ENCODE data around the gene EXOC2. TPM values are rescaled to one million over a fixed set of nuclear protein-coding genes. Genes with fewer than 3 reads are reported as not detected.

Gene EXOC2
- total RNA-seq, 2 donors from 2014 or later, result 12.9 to 16.1 TPM

DNA sequence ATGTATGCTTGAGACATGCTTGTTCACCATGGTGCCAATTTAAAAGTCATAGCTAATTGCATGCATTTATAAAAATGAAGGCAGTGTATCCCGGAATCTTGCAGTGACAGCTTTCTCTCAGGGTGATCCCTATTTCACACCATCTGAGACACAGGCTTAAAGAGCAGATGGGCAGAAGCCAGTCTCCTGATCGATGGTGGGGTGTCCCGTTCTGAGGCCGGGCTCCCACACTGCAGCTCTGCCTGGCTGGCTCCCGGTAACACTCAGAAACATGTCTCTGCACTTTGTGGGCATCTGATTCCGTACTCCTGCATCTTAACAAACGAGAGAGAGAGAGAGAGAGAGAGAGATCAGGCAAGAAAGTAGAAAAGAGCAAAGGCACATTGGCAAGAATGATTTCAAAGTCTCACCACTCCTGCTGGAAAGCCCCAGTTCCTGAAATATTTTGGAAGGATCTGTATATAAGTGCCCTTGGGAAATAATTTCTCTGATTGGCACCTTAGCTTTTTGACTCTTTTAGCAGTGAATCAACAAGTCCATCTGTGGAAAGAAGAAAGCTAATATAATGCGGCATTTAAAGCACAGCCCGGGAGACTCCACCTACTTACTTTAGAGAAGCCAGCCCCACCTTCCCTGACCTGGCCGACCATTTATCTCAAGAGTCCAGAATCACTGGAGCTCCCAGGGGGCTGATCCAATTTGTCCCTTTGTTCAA lies 36.8 kb upstream of the EXOC2 start:
- TF ChIP-seq, protein P1, sequence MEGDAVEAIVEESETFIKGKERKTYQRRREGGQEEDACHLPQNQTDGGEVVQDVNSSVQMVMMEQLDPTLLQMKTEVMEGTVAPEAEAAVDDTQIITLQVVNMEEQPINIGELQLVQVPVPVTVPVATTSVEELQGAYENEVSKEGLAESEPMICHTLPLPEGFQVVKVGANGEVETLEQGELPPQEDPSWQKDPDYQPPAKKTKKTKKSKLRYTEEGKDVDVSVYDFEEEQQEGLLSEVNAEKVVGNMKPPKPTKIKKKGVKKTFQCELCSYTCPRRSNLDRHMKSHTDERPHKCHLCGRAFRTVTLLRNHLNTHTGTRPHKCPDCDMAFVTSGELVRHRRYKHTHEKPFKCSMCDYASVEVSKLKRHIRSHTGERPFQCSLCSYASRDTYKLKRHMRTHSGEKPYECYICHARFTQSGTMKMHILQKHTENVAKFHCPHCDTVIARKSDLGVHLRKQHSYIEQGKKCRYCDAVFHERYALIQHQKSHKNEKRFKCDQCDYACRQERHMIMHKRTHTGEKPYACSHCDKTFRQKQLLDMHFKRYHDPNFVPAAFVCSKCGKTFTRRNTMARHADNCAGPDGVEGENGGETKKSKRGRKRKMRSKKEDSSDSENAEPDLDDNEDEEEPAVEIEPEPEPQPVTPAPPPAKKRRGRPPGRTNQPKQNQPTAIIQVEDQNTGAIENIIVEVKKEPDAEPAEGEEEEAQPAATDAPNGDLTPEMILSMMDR (IDR thresholded peaks at IDR 0.05), result no peak
- DNase-seq (ENCODE audit: low spot score), result no peak
- no peak overlapping the region for H3K4me3 ChIP-seq
- no peaks in the 10 kb centered on the region for H3K27me3 ChIP-seq
- no peaks in the 10 kb centered on the region for H3K36me3 ChIP-seq
- H3K27ac ChIP-seq, result no peak overlapping the region
- no peaks in the 10 kb centered on the region for H3K4me1 ChIP-seq
- H3K9me3 ChIP-seq, result no peaks in the 10 kb centered on the region

GRCh38 chr6:727856-728255 lies 34.9 kb upstream of the EXOC2 start:
- no peaks in the 10 kb centered on the region for H3K36me3 ChIP-seq
- TF ChIP-seq, protein P1 (IDR thresholded peaks at IDR 0.05), result no peak

GRCh38 chr6:723540-723939 lies 30.6 kb upstream of the EXOC2 start:
- Histone ChIP-seq H3K27ac (no peak overlapping the region), H3K27me3 (no peaks in the 10 kb centered on the region), H3K9me3 (no peaks in the 10 kb centered on the region), H3K4me3 (no peak overlapping the region), H3K36me3 (no peaks in the 10 kb centered on the region), H3K4me1 (no peaks in the 10 kb centered on the region)
- no peak for DNase-seq (ENCODE audit: low spot score)
- TF ChIP-seq, protein P1 (IDR thresholded peaks at IDR 0.05), result no peak

More at GRCh38 chr6:727856-728255, 34.9 kb upstream of the EXOC2 start:
- Histone ChIP-seq H3K27me3 (no peaks in the 10 kb centered on the region), H3K27ac (no peak overlapping the region), H3K9me3 (no peaks in the 10 kb centered on the region), H3K4me1 (no peaks in the 10 kb centered on the region), H3K4me3 (no peak overlapping the region)
- DNase-seq (ENCODE audit: low spot score), result no peak

DNA sequence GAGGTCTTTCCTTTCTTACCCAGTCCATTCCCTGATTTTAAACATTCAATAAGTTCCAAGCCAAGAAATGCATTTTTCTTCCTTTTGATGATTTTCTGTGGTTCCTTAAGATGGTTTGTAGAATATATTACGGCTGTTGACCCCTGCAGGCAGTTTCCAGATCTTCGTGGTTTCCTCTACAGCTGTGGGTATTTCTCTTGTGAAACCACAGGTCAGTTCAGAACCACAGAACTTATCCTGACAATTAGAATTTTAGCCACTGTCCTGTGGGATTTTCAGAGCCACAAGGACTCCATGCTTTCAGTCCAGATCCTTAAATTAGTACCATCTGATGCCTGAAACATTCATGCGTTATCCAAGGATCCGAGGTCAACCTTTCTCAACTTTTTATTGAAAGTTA lies 29.7 kb upstream of the EXOC2 start:
- Histone ChIP-seq H3K27ac (no peak overlapping the region), H3K4me1 (no peaks in the 10 kb centered on the region), H3K27me3 (no peaks in the 10 kb centered on the region), H3K9me3 (no peaks in the 10 kb centered on the region), H3K36me3 (no peaks in the 10 kb centered on the region), H3K4me3 (no peak overlapping the region)
- TF ChIP-seq, protein P1 (IDR thresholded peaks at IDR 0.05), result no peak
- DNase-seq (ENCODE audit: low spot score), result no peak

GRCh38 chr6:722077-722524 lies 29.2 kb upstream of the EXOC2 start:
- Histone ChIP-seq H3K27ac (no peak overlapping the region), H3K27me3 (no peaks in the 10 kb centered on the region), H3K9me3 (no peaks in the 10 kb centered on the region), H3K4me1 (no peaks in the 10 kb centered on the region), H3K36me3 (no peaks in the 10 kb centered on the region), H3K4me3 (no peak overlapping the region)
- TF ChIP-seq, protein P1 (IDR thresholded peaks at IDR 0.05), result peak; percentile 69 to 87
- peak; percentile 69 for DNase-seq (ENCODE audit: low spot score)

- no peak for DNase-seq (ENCODE audit: low spot score)
- Histone ChIP-seq H3K27me3 (no peaks in the 10 kb centered on the region), H3K4me3 (no peak overlapping the region), H3K36me3 (no peaks in the 10 kb centered on the region), H3K4me1 (no peaks in the 10 kb centered on the region), H3K27ac (no peak overlapping the region), H3K9me3 (no peaks in the 10 kb centered on the region)
- TF ChIP-seq, protein P1 (IDR thresholded peaks at IDR 0.05), result no peak
Observed at GRCh38 chr6:718345-718744, 25.4 kb upstream of the EXOC2 start.

All from right atrium auricular region (tissue), 2 donors.